ENCODE data around the gene HDAC4. TPM values are rescaled to one million over a fixed set of nuclear protein-coding genes. Genes with fewer than 3 reads are reported as not detected.

Gene HDAC4
- total RNA-seq, 1 experiment from 2014 or later = 47.6 TPM

GRCh38 chr2:239055756-239056493 is 344.9 kb downstream of the HDAC4 start:
- Histone ChIP-seq H3K4me2 (ENCODE audit: low read length) (no peak overlapping the region), H3K79me2 (ENCODE audit: insufficient read depth, low read length) (no peaks in the 10 kb centered on the region), H3K9me2 (ENCODE audit: insufficient read depth) (no peaks in the 10 kb centered on the region), H3K4me1 (ENCODE audit: control insufficient read depth in 1 of 2, insufficient read depth in 2 of 2, low read length in 2 of 2) (no peaks in the 10 kb centered on the region), H3K27ac (ENCODE audit: low read depth, low read length) (no peak overlapping the region), H3K27me3 (ENCODE audit: insufficient read depth, low read length) (no peaks in the 10 kb centered on the region), H3K36me3 (ENCODE audit: control insufficient read depth in 1 of 2, insufficient read depth in 2 of 2, low read length in 2 of 2) (peaks cover 0 to 2% of the 10 kb centered on the region in 2 experiments; a peak in 1 of 4 replicates), H3K9ac (ENCODE audit: low read length) (no peak overlapping the region), H3K4me3 (replicated peaks in 1 of 2; ENCODE audit: low read depth in 1 of 2, low read length in 2 of 2) (no peak overlapping the region), H2AFZ (ENCODE audit: low read depth, low read length, poor library complexity, severe bottlenecking) (no peak overlapping the region), H3K9me3 (ENCODE audit: control insufficient read depth in 1 of 2, insufficient read depth in 1 of 2, low read depth in 1 of 2, low read length in 2 of 2) (no peaks in the 10 kb centered on the region), H4K20me1 (ENCODE audit: insufficient read depth) (no peaks in the 10 kb centered on the region)
- intact Hi-C loops (cut with micrococcal nuclease) = no loop called here
- POLR2A ChIA-PET = no interaction called here
- ATAC-seq = no peak
- TF ChIP-seq POLR2AphosphoS5 (IDR thresholded peaks at IDR 0.05; ENCODE audit: low read depth, low read length) = no peak
- TF ChIP-seq EZH2 (IDR thresholded peaks at IDR 0.05) = no peak
- TF ChIP-seq SRF (IDR thresholded peaks at IDR 0.05; ENCODE audit: low read depth) = no peak
- TF ChIP-seq EGR1 (IDR thresholded peaks at IDR 0.05; ENCODE audit: low read depth) = no peak
- TF ChIP-seq RAD21 (IDR thresholded peaks at IDR 0.05; ENCODE audit: low read depth) = no peak
- no peak for TF ChIP-seq CTCF (IDR thresholded peaks at IDR 0.05 in 2 of 3, conservative IDR thresholded peaks at IDR 0.05 in 1 of 3; ENCODE audit: borderline replicate concordance in 1 of 3, insufficient read depth in 1 of 3, low read depth in 2 of 3, low read length in 2 of 3)
- TF ChIP-seq ATF3 (IDR thresholded peaks at IDR 0.05) = no peak
- RAD21 ChIA-PET (ENCODE audit: low non-redundant PET in 1 of 2, low total read pairs in 2 of 2, uncharacterized antibody in 2 of 2, unreplicated experiment in 2 of 2) = no interaction called here
- no TSS peak for BruUV-seq (replicated peaks)
- no peak for DNase-seq (ENCODE audit: low read depth, low spot score)
- CTCF ChIA-PET = no interaction called here

- H4K20me1 ChIP-seq (ENCODE audit: insufficient read depth) = no peaks in the 10 kb centered on the region
- DNase-seq (ENCODE audit: low read depth, low spot score) (no peak), ATAC-seq (no peak)
- no peak overlapping the region for H3K4me3 ChIP-seq (replicated peaks in 1 of 2; ENCODE audit: low read depth in 1 of 2, low read length in 2 of 2)
- no peaks in the 10 kb centered on the region for H3K9me3 ChIP-seq (ENCODE audit: control insufficient read depth in 1 of 2, insufficient read depth in 1 of 2, low read depth in 1 of 2, low read length in 2 of 2)
- no peak overlapping the region for H3K4me2 ChIP-seq (ENCODE audit: low read length)
- no peak overlapping the region for H3K9ac ChIP-seq (ENCODE audit: low read length)
- H2AFZ ChIP-seq (ENCODE audit: low read depth, low read length, poor library complexity, severe bottlenecking) = no peak overlapping the region
- ChIA-PET RAD21 (ENCODE audit: low non-redundant PET in 1 of 2, low total read pairs in 2 of 2, uncharacterized antibody in 2 of 2, unreplicated experiment in 2 of 2) (no interaction called here), CTCF (no interaction called here), POLR2A (no interaction called here)
- peaks cover 0 to 2% of the 10 kb centered on the region in 2 experiments; a peak in 1 of 4 replicates for H3K36me3 ChIP-seq (ENCODE audit: control insufficient read depth in 1 of 2, insufficient read depth in 2 of 2, low read length in 2 of 2)
- intact Hi-C loops (cut with micrococcal nuclease) = no loop called here
- H3K79me2 ChIP-seq (ENCODE audit: insufficient read depth, low read length) = no peaks in the 10 kb centered on the region
- H3K27ac ChIP-seq (ENCODE audit: low read depth, low read length) = no peak overlapping the region
- BruUV-seq (replicated peaks) = no TSS peak
- H3K9me2 ChIP-seq (ENCODE audit: insufficient read depth) = no peaks in the 10 kb centered on the region
- H3K27me3 ChIP-seq (ENCODE audit: insufficient read depth, low read length) = no peaks in the 10 kb centered on the region
- no peaks in the 10 kb centered on the region for H3K4me1 ChIP-seq (ENCODE audit: control insufficient read depth in 1 of 2, insufficient read depth in 2 of 2, low read length in 2 of 2)
- TF ChIP-seq FOSL1 (IDR thresholded peaks at IDR 0.05; ENCODE audit: low read depth) (no peak), ATF3 (IDR thresholded peaks at IDR 0.05) (no peak), EZH2 (IDR thresholded peaks at IDR 0.05) (no peak), CBX3 (IDR thresholded peaks at IDR 0.05; ENCODE audit: low read depth) (no peak), REST (IDR thresholded peaks at IDR 0.05; ENCODE audit: low read depth) (no peak), RAD21 (IDR thresholded peaks at IDR 0.05; ENCODE audit: low read depth) (no peak), MAX (IDR thresholded peaks at IDR 0.05) (no peak), SP1 (IDR thresholded peaks at IDR 0.05; ENCODE audit: low read depth) (no peak), CEBPB (IDR thresholded peaks at IDR 0.05; ENCODE audit: low read depth) (no peak)
Observed at GRCh38 chr2:239054921-239055320, 345.9 kb downstream of the HDAC4 start.
